GM12864 (cell line): ENCODE data around the gene FFAR1.

Source experiments
- DNase-seq: peaks from one replicate; pipeline ENCODE4 v3.0.0-alpha.2; 2011; ENCODE audit warnings: low read depth
- H3K4me3 ChIP-seq: 2 replicates; pipeline ENCODE4 v1.5.1; 2011; ENCODE audit warnings: mild to moderate bottlenecking, low read depth, low read length, control low read depth
- CTCF ChIP-seq: IDR thresholded peaks from 2 replicates; pipeline ENCODE4 v1.5.1; 2011; ENCODE audit warnings: low read depth, mild to moderate bottlenecking, moderate library complexity, low read length, control low read depth, inconsistent platforms; ENCODE audit errors: missing control alignments

The FFAR1 gene

GRCh38 chr19:35347930-35348298 is 212 bp downstream of the FFAR1 start:
- DNase-seq, result no peak
- no peak for TF ChIP-seq CTCF
- H3K4me3 ChIP-seq, result no peak overlapping the region

GRCh38 chr19:35348911-35349611 is 1.4 kb downstream of the FFAR1 start:
- no peak for TF ChIP-seq CTCF
- no peak overlapping the region for H3K4me3 ChIP-seq
- DNase-seq, result no peak

- H3K4me3 ChIP-seq, result no peak overlapping the region
- TF ChIP-seq CTCF, result no peak
- no peak for DNase-seq
Measured at GRCh38 chr19:35349614-35350521, 2.2 kb downstream of the FFAR1 start.

GRCh38 chr19:35350591-35350990 is 2.9 kb downstream of the FFAR1 start:
- H3K4me3 ChIP-seq, result no peak overlapping the region
- TF ChIP-seq CTCF, result no peak
- DNase-seq, result no peak

- no peak for TF ChIP-seq CTCF
- no peak overlapping the region for H3K4me3 ChIP-seq
- no peak for DNase-seq
Measured at GRCh38 chr19:35351411-35352176, 3.9 kb downstream of the FFAR1 start.

GRCh38 chr19:35352177-35352447 is 4.4 kb downstream of the FFAR1 start:
- H3K4me3 ChIP-seq, result no peak overlapping the region

More at GRCh38 chr19:35352177-35352447, 4.4 kb downstream of the FFAR1 start:
- no peak for DNase-seq
- TF ChIP-seq CTCF, result no peak
